OCI-LY7 (cell line): Measurements from ENCODE around the gene ARTN. TPM values are rescaled to one million over a fixed set of nuclear protein-coding genes. Genes with fewer than 3 reads are reported as not detected.

Experiments used
- BruUV-seq: library from RNA; stranded (reverse); fragments of 400-500 nt; replicated peaks from 2 replicates; lab custom pipeline; 2021; lab: Mats Ljungman, UMichigan
- CTCF ChIA-PET: fragments of 300-600 bp; sonication (Branson Sonifier 250); formaldehyde crosslinking; loops from one replicate; lab custom pipeline; 2022; ENCODE audit warnings: antibody characterized with exemption; ENCODE audit not compliant: unreplicated experiment; lab: Charles Lee
- POLR2A ChIA-PET: fragments of 300-600 bp; sonication (Branson Sonifier 250); formaldehyde crosslinking; loops from one replicate; lab custom pipeline; 2022; ENCODE audit warnings: antibody characterized with exemption; lab: Charles Lee
- DNase-seq: peaks from one replicate; pipeline ENCODE4 v3.0.0-alpha.2; 2015; ENCODE audit warnings: low spot score
- H2AFZ ChIP-seq: fragments of 200-600 bp; sonication (generic), shearing (Covaris generic); 2 replicates; pipeline ENCODE4 v1.6.1; 2014; ENCODE audit warnings: mild to moderate bottlenecking, antibody characterized with exemption, low read length, moderate library complexity
- H3K27ac ChIP-seq: fragments of 200-600 bp; sonication (generic); 2 replicates; pipeline ENCODE4 v1.5.1; 2014; ENCODE audit warnings: mixed run types, low read depth, mild to moderate bottlenecking, moderate library complexity, low read length, inconsistent platforms; ENCODE audit not compliant: poor library complexity, severe bottlenecking
- H3K36me3 ChIP-seq: fragments of 200-600 bp; sonication (generic); 2 replicates; pipeline ENCODE4 v1.6.1; 2014; ENCODE audit warnings: mild to moderate bottlenecking, antibody characterized with exemption, low read length, moderate library complexity, mixed read lengths; ENCODE audit not compliant: insufficient read depth
- H3K4me1 ChIP-seq: fragments of 200-600 bp; sonication (generic); 2 replicates; pipeline ENCODE4 v1.5.1; 2014; ENCODE audit warnings: mild to moderate bottlenecking, low read length; ENCODE audit not compliant: insufficient read depth, poor library complexity, severe bottlenecking
- H3K4me2 ChIP-seq: fragments of 200-600 bp; sonication (generic); 2 replicates; pipeline ENCODE4 v1.6.1; 2014; ENCODE audit warnings: mild to moderate bottlenecking, low read length
- H3K4me3 ChIP-seq: fragments of 200-600 bp; sonication (generic); 2 replicates; pipeline ENCODE4 v1.5.1; 2014; ENCODE audit warnings: mild to moderate bottlenecking, low read depth, low read length; ENCODE audit not compliant: poor library complexity, severe bottlenecking
- H3K79me2 ChIP-seq: fragments of 200-600 bp; sonication (generic); 2 replicates; pipeline ENCODE4 v1.6.1; 2016; ENCODE audit warnings: low read depth, mild to moderate bottlenecking, low read length, moderate library complexity, mixed read lengths; ENCODE audit not compliant: insufficient read depth
- H3K9me2 ChIP-seq: fragments of 200-600 bp; sonication (generic); 2 replicates; pipeline ENCODE4 v1.6.1; 2016; ENCODE audit warnings: mild to moderate bottlenecking, low read length, mixed read lengths; ENCODE audit not compliant: insufficient read depth
- H3K9me3 ChIP-seq: fragments of 200-600 bp; sonication (generic); 2 replicates; pipeline ENCODE4 v1.6.1; 2014; ENCODE audit warnings: mild to moderate bottlenecking, mixed run types, low read length, mixed read lengths
- H4K20me1 ChIP-seq: fragments of 200-600 bp; sonication (generic); 2 replicates; pipeline ENCODE4 v1.6.1; 2014; ENCODE audit warnings: mild to moderate bottlenecking, antibody characterized with exemption, low read length, moderate library complexity, mixed read lengths; ENCODE audit not compliant: insufficient read depth
- CTCF ChIP-seq: fragments of 200-600 bp; sonication (generic); conservative IDR thresholded peaks from 2 replicates; pipeline ENCODE4 v1.5.1; 2014; ENCODE audit warnings: mild to moderate bottlenecking, antibody characterized with exemption, low read length, moderate library complexity, mixed read lengths
- EZH2phosphoT487 ChIP-seq: fragments of 200-600 bp; sonication (generic); IDR thresholded peaks from 2 replicates; pipeline ENCODE4 v1.6.1; 2018; ENCODE audit warnings: low read depth, borderline replicate concordance, mild to moderate bottlenecking, mixed run types, antibody characterized with exemption, low read length, moderate library complexity, mixed read lengths
- intact Hi-C: fragments of 100-400 bp; cut with micrococcal nuclease; formaldehyde crosslinking; loops from one replicate; pipeline ENCODE4 v1.10.0; 2022; ENCODE audit not compliant: unreplicated experiment
- total RNA-seq, 2 experiments: library from RNA; depleted of rRNA in 1 of 2; stranded (reverse); fragments of >200 nt in 1 of 2; shearing (Covaris generic) in 1 of 2; gene quantifications; 2 replicates each; pipeline ENCODE4 v1.2.3, GENCODE V29; 2014 to 2022

The ARTN gene
- total RNA-seq, 2 experiments from 2014 or later = 0.44 to 1.2 TPM

GRCh38 chr1:43936431-43937151 lies 3.0 kb downstream of the ARTN start:
- Histone ChIP-seq H3K9me3 (no peaks in the 10 kb centered on the region), H3K27ac (no peak overlapping the region), H3K4me3 (no peak overlapping the region), H3K4me1 (no peaks in the 10 kb centered on the region), H4K20me1 (no peaks in the 10 kb centered on the region), H3K9me2 (no peaks in the 10 kb centered on the region), H3K36me3 (no peaks in the 10 kb centered on the region), H2AFZ (no peak overlapping the region), H3K4me2 (no peak overlapping the region), H3K79me2 (no peaks in the 10 kb centered on the region)
- ChIA-PET POLR2A (no interaction called here), CTCF (no interaction called here)
- no TSS peak for BruUV-seq
- intact Hi-C loops = no loop called here
- no peak for DNase-seq
- TF ChIP-seq EZH2phosphoT487 (no peak), CTCF (no peak)

- Histone ChIP-seq H3K4me2 (no peak overlapping the region), H3K79me2 (no peaks in the 10 kb centered on the region), H3K4me3 (no peak overlapping the region), H3K27ac (no peak overlapping the region), H4K20me1 (no peaks in the 10 kb centered on the region), H2AFZ (no peak overlapping the region), H3K9me2 (no peaks in the 10 kb centered on the region), H3K36me3 (no peaks in the 10 kb centered on the region), H3K9me3 (no peaks in the 10 kb centered on the region), H3K4me1 (no peaks in the 10 kb centered on the region)
- BruUV-seq = no TSS peak
- DNase-seq = no peak
- POLR2A ChIA-PET = no interaction called here
- TF ChIP-seq EZH2phosphoT487 (no peak), CTCF (no peak)
- CTCF ChIA-PET = no interaction called here
- intact Hi-C loops = no loop called here
Observed at GRCh38 chr1:43937179-43937865, 3.7 kb downstream of the ARTN start.

GRCh38 chr1:43938383-43938782 lies 4.8 kb downstream of the ARTN start:
- no peaks in the 10 kb centered on the region for H3K4me1 ChIP-seq
- no peaks in the 10 kb centered on the region for H3K9me2 ChIP-seq
- no peaks in the 10 kb centered on the region for H3K79me2 ChIP-seq
- H3K9me3 ChIP-seq = no peaks in the 10 kb centered on the region
- no TSS peak for BruUV-seq
- TF ChIP-seq EZH2phosphoT487 (no peak), CTCF (no peak)
- H3K4me3 ChIP-seq = no peak overlapping the region
- H4K20me1 ChIP-seq = no peaks in the 10 kb centered on the region
- ChIA-PET CTCF (no interaction called here), POLR2A (no interaction called here)
- no peak overlapping the region for H3K4me2 ChIP-seq
- intact Hi-C loops = no loop called here
- no peak overlapping the region for H3K27ac ChIP-seq
- H2AFZ ChIP-seq = no peak overlapping the region
- DNase-seq = no peak
- no peaks in the 10 kb centered on the region for H3K36me3 ChIP-seq
